HG03039 (cell line): ENCODE results near the gene IKZF4.

ENCODE experiments used
- ATAC-seq: cut with Tn5 transposase; IDR thresholded peaks from one replicate; pipeline ENCODE4 v1.9.1; 2021; ENCODE audit warnings: mild to moderate bottlenecking, moderate library complexity; ENCODE audit not compliant: unreplicated experiment

The IKZF4 gene

GRCh38 chr12:56081393-56082347 is 60.8 kb downstream of the IKZF4 start:
- no peak for ATAC-seq

GRCh38 chr12:56082382-56082781 is 61.5 kb downstream of the IKZF4 start:
- no peak for ATAC-seq

- no peak for ATAC-seq
Observed at GRCh38 chr12:56082967-56083366, 62.1 kb downstream of the IKZF4 start.

GRCh38 chr12:56084958-56085543 is 64.2 kb downstream of the IKZF4 start:
- ATAC-seq, result no peak

- no peak for ATAC-seq
Observed at GRCh38 chr12:56086096-56086495, 65.3 kb downstream of the IKZF4 start.

GRCh38 chr12:56086608-56087007 is 65.8 kb downstream of the IKZF4 start:
- no peak for ATAC-seq

GRCh38 chr12:56087220-56087619 is 66.4 kb downstream of the IKZF4 start:
- ATAC-seq, result no peak
